ENCODE results near the gene ERG28.

DNA sequence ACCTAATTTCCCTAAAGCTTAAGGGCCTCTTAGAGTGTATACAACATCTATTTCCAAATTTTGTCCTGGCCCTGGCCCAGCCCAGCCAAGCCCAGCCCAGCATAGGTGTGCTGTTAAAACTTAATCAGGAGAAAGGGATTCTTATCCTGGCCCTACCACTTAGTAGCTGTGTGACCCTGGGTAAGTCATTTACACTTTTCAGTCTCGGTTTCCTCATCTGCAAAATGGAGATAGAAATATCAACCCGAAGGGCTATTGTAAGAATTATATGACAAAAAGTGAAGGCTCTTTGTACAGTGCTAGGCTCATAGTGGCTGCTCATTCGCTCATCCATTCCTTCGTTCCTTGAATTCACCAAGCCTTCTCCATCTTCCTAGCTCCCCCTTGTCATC lies 442 bp downstream of the ERG28 start:
- TF ChIP-seq, protein P1, sequence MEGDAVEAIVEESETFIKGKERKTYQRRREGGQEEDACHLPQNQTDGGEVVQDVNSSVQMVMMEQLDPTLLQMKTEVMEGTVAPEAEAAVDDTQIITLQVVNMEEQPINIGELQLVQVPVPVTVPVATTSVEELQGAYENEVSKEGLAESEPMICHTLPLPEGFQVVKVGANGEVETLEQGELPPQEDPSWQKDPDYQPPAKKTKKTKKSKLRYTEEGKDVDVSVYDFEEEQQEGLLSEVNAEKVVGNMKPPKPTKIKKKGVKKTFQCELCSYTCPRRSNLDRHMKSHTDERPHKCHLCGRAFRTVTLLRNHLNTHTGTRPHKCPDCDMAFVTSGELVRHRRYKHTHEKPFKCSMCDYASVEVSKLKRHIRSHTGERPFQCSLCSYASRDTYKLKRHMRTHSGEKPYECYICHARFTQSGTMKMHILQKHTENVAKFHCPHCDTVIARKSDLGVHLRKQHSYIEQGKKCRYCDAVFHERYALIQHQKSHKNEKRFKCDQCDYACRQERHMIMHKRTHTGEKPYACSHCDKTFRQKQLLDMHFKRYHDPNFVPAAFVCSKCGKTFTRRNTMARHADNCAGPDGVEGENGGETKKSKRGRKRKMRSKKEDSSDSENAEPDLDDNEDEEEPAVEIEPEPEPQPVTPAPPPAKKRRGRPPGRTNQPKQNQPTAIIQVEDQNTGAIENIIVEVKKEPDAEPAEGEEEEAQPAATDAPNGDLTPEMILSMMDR (IDR thresholded peaks at IDR 0.05; ENCODE audit: insufficient read depth, low read length), result no peak
- no peak for TF ChIP-seq GABPA (IDR thresholded peaks at IDR 0.05; ENCODE audit: low read depth)

Data from HL-60 (cell line).